Naive thymus-derived CD4-positive, alpha-beta T cell (primary cell): ENCODE measurements around the gene KRTAP1-5. TPM values are rescaled to one million over a fixed set of nuclear protein-coding genes. Genes with fewer than 3 reads are reported as not detected.
"Not testable (repeated sequence)": the region's sequence is repeated elsewhere in the genome, so short reads cannot be mapped to it uniquely, and the experiment has no call there.

ENCODE experiments used
- ATAC-seq: fragments of 150-1000 bp; cut with Tn5 transposase; 2 replicates; pipeline ENCODE4 v1.10.0; 2021; ENCODE audit warnings: mild to moderate bottlenecking, moderate library complexity
- CTCF ChIA-PET: fragments of 350-600 bp; sonication (Branson Sonifier 250); formaldehyde crosslinking; loops from one replicate; lab custom pipeline; 2021; ENCODE audit warnings: antibody characterized with exemption; lab: Charles Lee
- POLR2A ChIA-PET: fragments of 350-600 bp; sonication (Branson Sonifier 250); formaldehyde crosslinking; loops from one replicate; lab custom pipeline; 2021; ENCODE audit warnings: antibody characterized with exemption, inconsistent platforms; lab: Charles Lee
- DNase-seq, 9 donors: peaks; one replicate each; pipeline versions ENCODE4 v3.0.0 to v3.0.0-alpha.2; 2020 to 2022; ENCODE audit warnings: mixed read lengths in 1 of 9
- H3K27ac ChIP-seq: one replicate; pipeline ENCODE4 v1.7.0; 2013; ENCODE audit warnings: mild to moderate bottlenecking, low read depth, low read length, moderate library complexity
- H3K27me3 ChIP-seq, 2 donors: one replicate each; pipeline ENCODE4 v1.7.0; 2013; ENCODE audit warnings: low read length in 2 of 2, mild to moderate bottlenecking in 2 of 2, moderate library complexity in 2 of 2; ENCODE audit not compliant: control insufficient read depth in 2 of 2, insufficient read depth in 2 of 2
- H3K36me3 ChIP-seq, 3 experiments: 1 replicate in 2 of 3; 2 replicates in 1 of 3; pipeline ENCODE4 v1.7.0; 2013; ENCODE audit warnings: low read length in 3 of 3, mild to moderate bottlenecking in 3 of 3, moderate library complexity in 1 of 3; ENCODE audit not compliant: insufficient read depth in 3 of 3, control insufficient read depth in 2 of 3
- H3K4me1 ChIP-seq, 2 donors: one replicate each; pipeline ENCODE4 v1.7.0; 2013; ENCODE audit warnings: low read length in 2 of 2, mild to moderate bottlenecking in 2 of 2, moderate library complexity in 1 of 2; ENCODE audit not compliant: control insufficient read depth in 2 of 2, insufficient read depth in 2 of 2
- H3K4me3 ChIP-seq: 2 replicates; pipeline ENCODE4 v1.7.0; 2013; ENCODE audit warnings: mild to moderate bottlenecking, low read length
- H3K9me3 ChIP-seq, 3 experiments: 1 replicate in 2 of 3; 2 replicates in 1 of 3; pipeline ENCODE4 v1.7.0; 2013; ENCODE audit warnings: low read length in 3 of 3; ENCODE audit not compliant: control insufficient read depth in 2 of 3
- H3K27ac Mint-ChIP-seq, 9 donors: one replicate each; pipeline ENCODE4 v1.8.0; 2020 to 2022; ENCODE audit warnings: mixed read lengths in 9 of 9, mild to moderate bottlenecking in 8 of 9, moderate library complexity in 5 of 9, inconsistent platforms in 2 of 9
- H3K27me3 Mint-ChIP-seq, 5 donors: one replicate each; pipeline ENCODE4 v1.8.0; 2021 to 2022; ENCODE audit warnings: mixed read lengths in 5 of 5, mild to moderate bottlenecking in 1 of 5
- H3K36me3 Mint-ChIP-seq, 5 donors: one replicate each; pipeline ENCODE4 v1.8.0; 2020 to 2022; ENCODE audit warnings: mixed read lengths in 5 of 5, mild to moderate bottlenecking in 3 of 5, inconsistent platforms in 1 of 5
- H3K4me1 Mint-ChIP-seq, 7 donors: one replicate each; pipeline ENCODE4 v1.8.0; 2020 to 2022; ENCODE audit warnings: mixed read lengths in 7 of 7, mild to moderate bottlenecking in 3 of 7, inconsistent platforms in 1 of 7
- H3K4me3 Mint-ChIP-seq, 10 donors: one replicate each; pipeline ENCODE4 v1.8.0; 2020 to 2022; ENCODE audit warnings: mild to moderate bottlenecking in 10 of 10, mixed read lengths in 10 of 10, moderate library complexity in 6 of 10, inconsistent platforms in 2 of 10
- H3K9me3 Mint-ChIP-seq, 11 donors: one replicate each; pipeline ENCODE4 v1.8.0; 2020 to 2022; ENCODE audit warnings: mixed read lengths in 11 of 11, mild to moderate bottlenecking in 4 of 11, inconsistent platforms in 1 of 11, moderate library complexity in 1 of 11
- intact Hi-C, 2 donors: fragments of 100-400 bp; cut with micrococcal nuclease; formaldehyde crosslinking; loops; one replicate each; pipeline ENCODE4 v1.15.1; 2023
- polyA plus RNA-seq, 2 donors: library from polyadenylated mRNA; unstranded; fragments of 300-500 nt; fragmentation: Illumina TruSeq; gene quantifications; one replicate each; pipeline ENCODE4 v1.2.3, GENCODE V29; 2021
- total RNA-seq, 6 experiments: library from RNA in 5 of 6; stranded (reverse) in 5 of 6; gene quantifications; 1 replicate in 5 of 6; 2 replicates in 1 of 6; pipeline ENCODE4 v1.2.3 and lab custom pipeline; 2021 to 2026

Gene KRTAP1-5
- total and polyA plus RNA-seq, 7 experiments from 2014 or later: not detected

DNA sequence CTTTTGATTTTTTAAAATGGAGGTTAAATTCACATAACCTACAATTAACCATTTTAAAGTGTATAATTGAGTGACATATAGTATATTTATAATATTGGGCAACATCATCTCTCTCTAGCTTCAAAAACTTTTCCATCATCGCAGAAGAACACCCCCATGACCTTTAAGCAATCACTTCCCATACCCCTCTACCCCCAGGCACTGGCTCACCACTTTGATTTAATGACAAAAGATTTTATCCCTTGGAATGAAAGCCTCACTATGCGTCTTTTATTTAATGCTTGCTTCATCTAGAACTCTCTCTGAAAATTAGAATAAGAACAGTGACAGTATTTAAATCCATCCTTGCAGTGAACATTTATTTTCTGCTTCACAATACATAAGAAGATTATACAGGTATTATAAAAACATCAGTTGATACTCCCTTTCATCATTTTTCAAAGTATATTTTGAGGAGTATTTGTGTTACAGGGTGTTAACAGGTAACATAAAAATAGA is 10.9 kb upstream of the KRTAP1-5 start:
- H3K36me3 ChIP-seq: no peaks in the 10 kb centered on the region
- no peak overlapping the region for H3K27ac ChIP-seq
- intact Hi-C loops: no loop called here
- Mint-ChIP-seq H3K9me3 (peaks cover 0 to 8% (median 0%) of the 10 kb centered on the region in 11 donors), H3K4me1 (peaks cover 0 to 2% (median 0%) of the 10 kb centered on the region in 7 donors), H3K4me3 (no peak overlapping the region), H3K27me3 (peaks cover 5 to 12% (median 10%) of the 10 kb centered on the region in 5 donors), H3K36me3 (no peaks in the 10 kb centered on the region), H3K27ac (no peak overlapping the region)
- ChIA-PET CTCF (no interaction called here), POLR2A (no interaction called here)
- H3K4me3 ChIP-seq: no peak overlapping the region
- H3K27me3 ChIP-seq: peaks cover 0 to 3% of the 10 kb centered on the region in 2 donors
- DNase-seq: no peak
- no peak for ATAC-seq
- H3K4me1 ChIP-seq: no peaks in the 10 kb centered on the region
- H3K9me3 ChIP-seq: no peaks in the 10 kb centered on the region

- H3K4me1 ChIP-seq, intact Hi-C loops, ATAC-seq, POLR2A ChIA-PET, H3K9me3 ChIP-seq, CTCF ChIA-PET, H3K4me3 Mint-ChIP-seq, H3K4me3 ChIP-seq, H3K36me3 Mint-ChIP-seq, DNase-seq, H3K4me1 Mint-ChIP-seq, H3K27me3 ChIP-seq, H3K27ac ChIP-seq, H3K36me3 ChIP-seq, H3K27ac Mint-ChIP-seq, H3K9me3 Mint-ChIP-seq: not testable (repeated sequence)
- peaks cover 7 to 18% (median 17%) of the 10 kb centered on the region in 5 donors for H3K27me3 Mint-ChIP-seq
These were observed 7.4 kb upstream of the KRTAP1-5 start, which contains the start of gene KRTAP1-3 for GRCh38 chr17:41034346-41034935. TSS of gene KRTAP1-3 (minus strand) at chr17:41034874. CDS start at chr17:41034821, 53 bp downstream.

- ChIA-PET POLR2A (no interaction called here), CTCF (no interaction called here)
- H3K27me3 ChIP-seq: no peaks in the 10 kb centered on the region
These were observed 2.7 kb upstream of the KRTAP1-5 start, which contains the start of gene KRTAP1-4 for GRCh38 chr17:41029633-41030245. TSS of gene KRTAP1-4 (minus strand) at chr17:41030195. CDS start at chr17:41030078, 117 bp downstream.

DNA sequence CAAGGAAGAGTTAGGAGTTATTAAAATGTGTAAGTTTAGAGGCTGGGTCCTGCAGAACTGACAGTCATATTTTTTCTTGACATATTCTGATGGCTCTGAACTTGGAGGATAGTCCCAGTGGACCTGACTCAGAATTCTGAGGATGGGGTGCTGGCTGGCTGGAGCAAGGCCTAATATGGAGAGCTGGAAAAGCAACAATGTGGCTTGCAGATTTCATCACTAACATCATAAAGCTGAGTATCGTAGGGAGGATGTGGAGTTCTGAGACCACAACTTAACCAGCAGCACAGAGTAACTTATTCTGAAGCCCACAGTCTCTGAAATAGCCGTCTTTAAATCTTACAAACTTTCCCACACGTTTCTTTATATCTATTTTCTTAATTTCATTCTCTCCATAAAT is 2.3 kb downstream of the KRTAP1-5 start:
- no peak for DNase-seq
- Mint-ChIP-seq H3K27me3 (peaks cover 8 to 30% (median 16%) of the 10 kb centered on the region in 5 donors), H3K4me1 (no peaks in the 10 kb centered on the region), H3K4me3 (no peak overlapping the region), H3K36me3 (peaks cover 0 to 4% (median 0%) of the 10 kb centered on the region in 5 donors), H3K27ac (no peak overlapping the region), H3K9me3 (peaks cover 0 to 5% (median 0%) of the 10 kb centered on the region in 11 donors)
- no peaks in the 10 kb centered on the region for H3K4me1 ChIP-seq
- intact Hi-C loops: no loop called here
- CTCF ChIA-PET: no interaction called here
- H3K27ac ChIP-seq: no peak overlapping the region
- H3K4me3 ChIP-seq: no peak overlapping the region
- H3K27me3 ChIP-seq: no peaks in the 10 kb centered on the region
- no peak for ATAC-seq
- POLR2A ChIA-PET: no interaction called here
- no peaks in the 10 kb centered on the region for H3K9me3 ChIP-seq
- no peaks in the 10 kb centered on the region for H3K36me3 ChIP-seq

More at GRCh38 chr17:41029633-41030245, 2.7 kb upstream of the KRTAP1-5 start, which contains the start of gene KRTAP1-4:
- intact Hi-C loops: no loop called here
- ATAC-seq (no peak), DNase-seq (no peak)
- H3K9me3 Mint-ChIP-seq: peaks cover 0 to 3% (median 0%) of the 10 kb centered on the region in 11 donors
- Histone ChIP-seq H3K27ac (no peak within 1 kb of the TSS), H3K4me3 (no peak within 1 kb of the TSS), H3K4me1 (no peaks in the 10 kb centered on the region), H3K9me3 (no peaks in the 10 kb centered on the region), H3K36me3 (no peaks in the 10 kb centered on the region)
- H3K27ac Mint-ChIP-seq: no peak within 1 kb of the TSS
- H3K4me1 Mint-ChIP-seq: no peaks in the 10 kb centered on the region
- H3K27me3 Mint-ChIP-seq: peaks cover 16 to 32% (median 22%) of the 10 kb centered on the region in 5 donors
- H3K36me3 Mint-ChIP-seq: no peaks in the 10 kb centered on the region
- no peak within 1 kb of the TSS for H3K4me3 Mint-ChIP-seq

- intact Hi-C loops: no loop called here
- H3K4me3 ChIP-seq: no peak overlapping the region
- DNase-seq: no peak
- no peaks in the 10 kb centered on the region for H3K4me1 Mint-ChIP-seq
- POLR2A ChIA-PET: no interaction called here
- no peaks in the 10 kb centered on the region for H3K4me1 ChIP-seq
- H3K9me3 ChIP-seq: no peaks in the 10 kb centered on the region
- peaks cover 0 to 4% (median 0%) of the 10 kb centered on the region in 5 donors for H3K36me3 Mint-ChIP-seq
- H3K4me3 Mint-ChIP-seq: no peak overlapping the region
- H3K27me3 ChIP-seq: no peaks in the 10 kb centered on the region
- peaks cover 0 to 5% (median 0%) of the 10 kb centered on the region in 11 donors for H3K9me3 Mint-ChIP-seq
- no peak overlapping the region for H3K27ac Mint-ChIP-seq
- CTCF ChIA-PET: no interaction called here
- no peaks in the 10 kb centered on the region for H3K36me3 ChIP-seq
- H3K27me3 Mint-ChIP-seq: peaks cover 3 to 12% (median 5%) of the 10 kb centered on the region in 5 donors
- no peak for ATAC-seq
- H3K27ac ChIP-seq: no peak overlapping the region
These were observed 6.7 kb downstream of the KRTAP1-5 start for GRCh38 chr17:41020336-41020735.

DNA sequence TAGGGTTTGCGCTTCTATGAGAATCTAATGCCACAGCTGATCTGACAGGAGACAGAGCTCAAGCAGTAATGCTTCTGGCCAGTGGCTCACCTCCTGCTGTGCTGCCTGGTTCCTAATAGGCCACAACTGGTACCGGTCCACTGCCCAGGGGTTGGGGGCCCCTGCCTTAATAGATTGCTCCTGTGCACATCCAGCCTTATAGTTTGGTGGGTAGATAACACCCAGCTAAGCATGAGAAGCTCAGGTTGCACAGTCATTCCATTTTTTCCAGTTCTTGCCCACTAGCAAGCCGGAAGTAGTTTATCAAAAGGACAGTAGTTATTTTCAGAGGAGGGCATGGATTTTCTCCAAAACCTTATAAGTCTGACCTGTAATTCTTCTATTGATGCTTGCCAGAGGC is 7.6 kb downstream of the KRTAP1-5 start:
- H3K4me3 Mint-ChIP-seq: no peak overlapping the region
- intact Hi-C loops: no loop called here
- POLR2A ChIA-PET: no interaction called here

More for the DNA sequence above, 7.6 kb downstream of the KRTAP1-5 start:
- no peak for DNase-seq
- CTCF ChIA-PET: interaction anchor here (0.7 kb wide), 1 partner anchor 444 kb away, joined by 3 read pairs; no protein-coding TSS in a partner anchor
- H3K27me3 ChIP-seq: no peaks in the 10 kb centered on the region
- no peaks in the 10 kb centered on the region for H3K4me1 ChIP-seq
- Mint-ChIP-seq H3K4me1 (no peaks in the 10 kb centered on the region), H3K27me3 (peaks cover 3 to 11% (median 6%) of the 10 kb centered on the region in 5 donors), H3K9me3 (peaks cover 0 to 5% (median 0%) of the 10 kb centered on the region in 11 donors), H3K27ac (no peak overlapping the region), H3K36me3 (peaks cover 0 to 4% (median 0%) of the 10 kb centered on the region in 5 donors)
- no peak for ATAC-seq
- H3K36me3 ChIP-seq: no peaks in the 10 kb centered on the region
- no peaks in the 10 kb centered on the region for H3K9me3 ChIP-seq
- no peak overlapping the region for H3K27ac ChIP-seq
- no peak overlapping the region for H3K4me3 ChIP-seq
